ENCODE results near the gene ODAPH.

DNA sequence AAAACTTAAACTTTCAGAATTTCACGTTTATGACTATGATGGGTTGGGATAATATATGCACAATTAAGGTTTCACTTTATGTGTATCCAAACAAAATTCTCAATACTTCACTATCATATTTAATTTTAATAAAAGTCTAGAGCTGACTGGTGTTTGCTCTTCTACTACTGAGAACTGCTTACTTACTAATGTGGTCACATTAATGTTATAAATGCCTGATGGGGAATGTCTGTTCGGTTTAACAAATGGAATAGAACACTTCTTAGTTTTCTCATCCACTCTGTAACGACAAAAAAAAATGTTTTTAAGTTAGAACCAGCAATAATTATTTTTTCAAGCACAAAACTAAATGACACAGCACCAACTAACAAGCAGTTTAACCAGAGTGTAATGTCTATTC, 40.2 kb downstream of the ODAPH start:
- TF ChIP-seq, protein P1, sequence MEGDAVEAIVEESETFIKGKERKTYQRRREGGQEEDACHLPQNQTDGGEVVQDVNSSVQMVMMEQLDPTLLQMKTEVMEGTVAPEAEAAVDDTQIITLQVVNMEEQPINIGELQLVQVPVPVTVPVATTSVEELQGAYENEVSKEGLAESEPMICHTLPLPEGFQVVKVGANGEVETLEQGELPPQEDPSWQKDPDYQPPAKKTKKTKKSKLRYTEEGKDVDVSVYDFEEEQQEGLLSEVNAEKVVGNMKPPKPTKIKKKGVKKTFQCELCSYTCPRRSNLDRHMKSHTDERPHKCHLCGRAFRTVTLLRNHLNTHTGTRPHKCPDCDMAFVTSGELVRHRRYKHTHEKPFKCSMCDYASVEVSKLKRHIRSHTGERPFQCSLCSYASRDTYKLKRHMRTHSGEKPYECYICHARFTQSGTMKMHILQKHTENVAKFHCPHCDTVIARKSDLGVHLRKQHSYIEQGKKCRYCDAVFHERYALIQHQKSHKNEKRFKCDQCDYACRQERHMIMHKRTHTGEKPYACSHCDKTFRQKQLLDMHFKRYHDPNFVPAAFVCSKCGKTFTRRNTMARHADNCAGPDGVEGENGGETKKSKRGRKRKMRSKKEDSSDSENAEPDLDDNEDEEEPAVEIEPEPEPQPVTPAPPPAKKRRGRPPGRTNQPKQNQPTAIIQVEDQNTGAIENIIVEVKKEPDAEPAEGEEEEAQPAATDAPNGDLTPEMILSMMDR (conservative IDR thresholded peaks at IDR 0.05): no peak
- TF ChIP-seq EZH2 (IDR thresholded peaks at IDR 0.05; ENCODE audit: low read depth): no peak
